GM23338 (cell line): ENCODE data around the gene FOXR1. TPM values are rescaled to one million over a fixed set of nuclear protein-coding genes. Genes with fewer than 3 reads are reported as not detected.

Experiments used
- ATAC-seq: fragments of 200-7000 bp; cut with Tn5 transposase; 3 replicates; pipeline ENCODE4 v1.9.1; 2020
- DNase-seq: peaks from one replicate; pipeline ENCODE4 v3.0.0-alpha.2; 2015; ENCODE audit warnings: low spot score
- H2AFZ ChIP-seq: fragments of 200-600 bp; sonication (generic); 2 replicates; pipeline ENCODE4 v1.8.0; 2016; ENCODE audit warnings: antibody characterized with exemption, mild to moderate bottlenecking, moderate library complexity
- H3F3A ChIP-seq: fragments of 200-600 bp; sonication (generic); replicated peaks from 2 replicates; pipeline ENCODE4 v1.8.0; 2017; ENCODE audit warnings: antibody characterized with exemption, mixed run types, low read depth
- H3K27ac ChIP-seq: fragments of 200-600 bp; sonication (generic); 2 replicates; pipeline ENCODE4 v1.6.1; 2016; ENCODE audit warnings: low read depth
- H3K27me3 ChIP-seq: fragments of 200-600 bp; sonication (generic); 2 replicates; pipeline ENCODE4 v1.8.0; 2016; ENCODE audit warnings: mild to moderate bottlenecking, mixed run types, moderate library complexity; ENCODE audit not compliant: insufficient read depth
- H3K36me3 ChIP-seq: fragments of 200-600 bp; sonication (generic); 2 replicates; pipeline ENCODE4 v1.8.0; 2016; ENCODE audit warnings: mild to moderate bottlenecking; ENCODE audit not compliant: insufficient read depth
- H3K4me1 ChIP-seq: fragments of 200-600 bp; sonication (generic); 2 replicates; pipeline ENCODE4 v1.8.0; 2016; ENCODE audit warnings: mild to moderate bottlenecking, moderate library complexity; ENCODE audit not compliant: insufficient read depth
- H3K4me2 ChIP-seq: fragments of 200-600 bp; sonication (generic); 2 replicates; pipeline ENCODE4 v1.7.1; 2017; ENCODE audit warnings: mixed run types
- H3K4me3 ChIP-seq: fragments of 200-600 bp; sonication (generic); 2 replicates; pipeline ENCODE4 v1.6.1; 2016; ENCODE audit warnings: mixed run types
- H3K79me2 ChIP-seq: fragments of 200-600 bp; sonication (generic); replicated peaks from 2 replicates; pipeline ENCODE4 v1.8.0; 2017; ENCODE audit warnings: mild to moderate bottlenecking; ENCODE audit not compliant: insufficient read depth
- H3K9me2 ChIP-seq: fragments of 200-600 bp; sonication (generic); 2 replicates; pipeline ENCODE4 v1.8.0; 2017; ENCODE audit not compliant: insufficient read depth
- H4K20me1 ChIP-seq: fragments of 200-600 bp; sonication (generic); replicated peaks from 2 replicates; pipeline ENCODE4 v1.8.0; 2017; ENCODE audit warnings: mild to moderate bottlenecking; ENCODE audit not compliant: insufficient read depth
- H3K27ac Mint-ChIP-seq: 2 replicates; pipeline ENCODE4 v1.8.0; 2020; ENCODE audit warnings: inconsistent platforms, mild to moderate bottlenecking, moderate library complexity, mixed read lengths
- H3K27me3 Mint-ChIP-seq: 3 replicates; pipeline ENCODE4 v1.8.0; 2022; ENCODE audit warnings: low read depth, mild to moderate bottlenecking, moderate library complexity, mixed read lengths, inconsistent platforms; ENCODE audit not compliant: insufficient read depth, poor library complexity
- H3K36me3 Mint-ChIP-seq: 3 replicates; pipeline ENCODE4 v1.8.0; 2021; ENCODE audit warnings: low read depth, mild to moderate bottlenecking, inconsistent platforms, moderate library complexity, mixed read lengths
- H3K4me1 Mint-ChIP-seq: 3 replicates; pipeline ENCODE4 v1.8.0; 2020; ENCODE audit warnings: mild to moderate bottlenecking, inconsistent platforms, mixed read lengths
- H3K4me3 Mint-ChIP-seq: 3 replicates; pipeline ENCODE4 v1.8.0; 2021; ENCODE audit warnings: moderate library complexity, mild to moderate bottlenecking, inconsistent platforms, mixed read lengths
- H3K9me3 Mint-ChIP-seq: 3 replicates; pipeline ENCODE4 v1.8.0; 2020; ENCODE audit warnings: moderate library complexity, mild to moderate bottlenecking, inconsistent platforms, mixed read lengths
- CREB1 ChIP-seq: fragments of 250-450 bp; sonication (Bioruptor Pico); IDR thresholded peaks from 2 replicates; pipeline ENCODE4 v1.5.0; 2020; ENCODE audit warnings: low read depth, mild to moderate bottlenecking, moderate library complexity
- EZH2 ChIP-seq: fragments of 200-600 bp; sonication (generic); IDR thresholded peaks from one replicate; pipeline ENCODE4 v1.8.0; 2017; ENCODE audit warnings: antibody characterized with exemption, mild to moderate bottlenecking, low read depth; ENCODE audit not compliant: unreplicated experiment
- EZH2phosphoT487 ChIP-seq: fragments of 200-600 bp; sonication (generic); IDR thresholded peaks from one replicate; pipeline ENCODE4 v1.8.1; 2018; ENCODE audit warnings: antibody characterized with exemption; ENCODE audit not compliant: unreplicated experiment
- JUNB ChIP-seq: IDR thresholded peaks from one replicate; pipeline ENCODE4 v1.6.1; 2016; ENCODE audit warnings: antibody characterized with exemption; ENCODE audit not compliant: unreplicated experiment
- NANOG ChIP-seq: IDR thresholded peaks from 2 replicates; pipeline ENCODE4 v1.6.1; 2016; ENCODE audit warnings: antibody characterized with exemption, borderline replicate concordance
- POLR2AphosphoS5 ChIP-seq: IDR thresholded peaks from 2 replicates; pipeline ENCODE4 v1.6.1; 2016; ENCODE audit warnings: antibody characterized with exemption, low read depth
- ZNF114 ChIP-seq: fragments of 250-450 bp; sonication (Bioruptor Pico); IDR thresholded peaks from 2 replicates; pipeline ENCODE4 v1.5.0; 2020; ENCODE audit warnings: mild to moderate bottlenecking, moderate library complexity
- polyA plus RNA-seq: library from polyadenylated mRNA; unstranded; fragments of >200 nt; fragmentation: Nextera tagmentation; extraction: Ambion mirVana; gene quantifications from 2 replicates; pipeline ENCODE4 v1.2.1, GENCODE V29; 2016
- total RNA-seq: library from RNA; depleted of rRNA; stranded (reverse); fragments of >200 nt; shearing (Covaris generic); gene quantifications from 2 replicates; pipeline ENCODE4 v1.2.3, GENCODE V29; 2014
- TF ChIP-seq, protein P1 (sequence below): IDR thresholded peaks from 2 replicates; pipeline ENCODE4 v1.6.1; 2016; ENCODE audit warnings: antibody characterized with exemption
- TF ChIP-seq, protein P2 (sequence below): IDR thresholded peaks from one replicate; pipeline ENCODE4 v1.6.1; 2018; ENCODE audit warnings: antibody characterized with exemption; ENCODE audit not compliant: unreplicated experiment
- TF ChIP-seq, protein P3 (sequence below), 2 experiments: fragments of 200-600 bp in 1 of 2; sonication (generic) in 1 of 2; conservative IDR thresholded peaks; 2 replicates each; pipeline versions ENCODE4 v1.5.1 to v1.6.1; 2016 to 2017; ENCODE audit warnings: antibody characterized with exemption in 2 of 2, low read depth in 2 of 2, mild to moderate bottlenecking in 2 of 2, moderate library complexity in 1 of 2

The FOXR1 gene
- total and polyA plus RNA-seq, 2 experiments from 2014 or later = not detected

DNA sequence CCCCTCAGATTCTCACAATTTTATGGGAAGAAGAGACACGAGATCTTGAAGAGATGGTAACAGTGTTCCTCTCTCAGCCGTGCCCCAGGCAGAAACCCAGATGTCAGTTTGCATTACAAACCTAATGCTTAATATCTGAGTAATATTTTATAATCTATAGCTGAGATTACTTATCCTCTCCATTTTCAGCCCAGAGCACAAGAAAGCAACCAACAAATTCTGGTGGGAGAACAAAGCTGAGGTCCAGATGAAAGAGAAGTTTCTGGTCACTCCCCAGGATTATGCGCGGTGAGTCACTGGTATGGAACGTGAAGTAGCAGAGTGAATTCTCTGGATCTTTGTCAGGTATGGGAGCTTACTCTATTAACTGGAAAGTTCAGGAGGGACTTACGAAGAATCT lies 27.3 kb downstream of the FOXR1 start (continued):
- no peak for TF ChIP-seq ZNF114 (CRISPR knock-in tag)

DNA sequence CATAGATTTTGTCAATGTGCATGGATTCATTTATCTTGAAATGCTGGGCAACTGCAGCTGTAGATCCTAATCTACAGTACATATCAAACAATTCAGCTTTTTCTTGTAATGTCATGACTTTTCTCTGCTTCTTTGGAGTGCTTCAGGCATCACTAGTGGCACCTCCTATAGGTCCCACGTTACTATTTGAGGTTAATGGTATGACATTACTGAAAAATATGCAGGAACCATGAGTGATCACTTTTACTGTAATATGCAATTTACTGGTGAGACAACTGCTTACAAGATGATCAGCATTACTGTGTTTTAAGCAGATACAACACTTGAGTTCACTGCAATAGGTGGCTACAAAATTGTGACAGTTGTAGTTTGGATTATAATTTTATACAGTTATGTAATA lies 29.3 kb downstream of the FOXR1 start:
- H3K27me3 Mint-ChIP-seq = peaks cover 4% of the 10 kb centered on the region
- peaks cover 6% of the 10 kb centered on the region; the same call in 1 of the 2 replicates for H4K20me1 ChIP-seq
- no peak for ATAC-seq

More for the DNA sequence above, 29.3 kb downstream of the FOXR1 start:
- Mint-ChIP-seq H3K4me3 (no peak overlapping the region), H3K4me1 (peaks cover 21% of the 10 kb centered on the region), H3K36me3 (peaks cover 63% of the 10 kb centered on the region), H3K9me3 (no peaks in the 10 kb centered on the region), H3K27ac (no peak overlapping the region)
- 0 out of 2 replicates have a peak, but pooled peaks cover 5% of the 10 kb centered on the region for H3F3A ChIP-seq
- TF ChIP-seq EZH2phosphoT487 = no peak
- TF ChIP-seq JUNB = no peak
- TF ChIP-seq POLR2AphosphoS5 = no peak
- TF ChIP-seq, protein P1, sequence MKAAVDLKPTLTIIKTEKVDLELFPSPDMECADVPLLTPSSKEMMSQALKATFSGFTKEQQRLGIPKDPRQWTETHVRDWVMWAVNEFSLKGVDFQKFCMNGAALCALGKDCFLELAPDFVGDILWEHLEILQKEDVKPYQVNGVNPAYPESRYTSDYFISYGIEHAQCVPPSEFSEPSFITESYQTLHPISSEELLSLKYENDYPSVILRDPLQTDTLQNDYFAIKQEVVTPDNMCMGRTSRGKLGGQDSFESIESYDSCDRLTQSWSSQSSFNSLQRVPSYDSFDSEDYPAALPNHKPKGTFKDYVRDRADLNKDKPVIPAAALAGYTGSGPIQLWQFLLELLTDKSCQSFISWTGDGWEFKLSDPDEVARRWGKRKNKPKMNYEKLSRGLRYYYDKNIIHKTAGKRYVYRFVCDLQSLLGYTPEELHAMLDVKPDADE = no peak
- TF ChIP-seq, protein P2, sequence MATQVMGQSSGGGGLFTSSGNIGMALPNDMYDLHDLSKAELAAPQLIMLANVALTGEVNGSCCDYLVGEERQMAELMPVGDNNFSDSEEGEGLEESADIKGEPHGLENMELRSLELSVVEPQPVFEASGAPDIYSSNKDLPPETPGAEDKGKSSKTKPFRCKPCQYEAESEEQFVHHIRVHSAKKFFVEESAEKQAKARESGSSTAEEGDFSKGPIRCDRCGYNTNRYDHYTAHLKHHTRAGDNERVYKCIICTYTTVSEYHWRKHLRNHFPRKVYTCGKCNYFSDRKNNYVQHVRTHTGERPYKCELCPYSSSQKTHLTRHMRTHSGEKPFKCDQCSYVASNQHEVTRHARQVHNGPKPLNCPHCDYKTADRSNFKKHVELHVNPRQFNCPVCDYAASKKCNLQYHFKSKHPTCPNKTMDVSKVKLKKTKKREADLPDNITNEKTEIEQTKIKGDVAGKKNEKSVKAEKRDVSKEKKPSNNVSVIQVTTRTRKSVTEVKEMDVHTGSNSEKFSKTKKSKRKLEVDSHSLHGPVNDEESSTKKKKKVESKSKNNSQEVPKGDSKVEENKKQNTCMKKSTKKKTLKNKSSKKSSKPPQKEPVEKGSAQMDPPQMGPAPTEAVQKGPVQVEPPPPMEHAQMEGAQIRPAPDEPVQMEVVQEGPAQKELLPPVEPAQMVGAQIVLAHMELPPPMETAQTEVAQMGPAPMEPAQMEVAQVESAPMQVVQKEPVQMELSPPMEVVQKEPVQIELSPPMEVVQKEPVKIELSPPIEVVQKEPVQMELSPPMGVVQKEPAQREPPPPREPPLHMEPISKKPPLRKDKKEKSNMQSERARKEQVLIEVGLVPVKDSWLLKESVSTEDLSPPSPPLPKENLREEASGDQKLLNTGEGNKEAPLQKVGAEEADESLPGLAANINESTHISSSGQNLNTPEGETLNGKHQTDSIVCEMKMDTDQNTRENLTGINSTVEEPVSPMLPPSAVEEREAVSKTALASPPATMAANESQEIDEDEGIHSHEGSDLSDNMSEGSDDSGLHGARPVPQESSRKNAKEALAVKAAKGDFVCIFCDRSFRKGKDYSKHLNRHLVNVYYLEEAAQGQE = no peak
- TF ChIP-seq EZH2 = no peak
- TF ChIP-seq CREB1 = no peak
- TF ChIP-seq, protein P3, sequence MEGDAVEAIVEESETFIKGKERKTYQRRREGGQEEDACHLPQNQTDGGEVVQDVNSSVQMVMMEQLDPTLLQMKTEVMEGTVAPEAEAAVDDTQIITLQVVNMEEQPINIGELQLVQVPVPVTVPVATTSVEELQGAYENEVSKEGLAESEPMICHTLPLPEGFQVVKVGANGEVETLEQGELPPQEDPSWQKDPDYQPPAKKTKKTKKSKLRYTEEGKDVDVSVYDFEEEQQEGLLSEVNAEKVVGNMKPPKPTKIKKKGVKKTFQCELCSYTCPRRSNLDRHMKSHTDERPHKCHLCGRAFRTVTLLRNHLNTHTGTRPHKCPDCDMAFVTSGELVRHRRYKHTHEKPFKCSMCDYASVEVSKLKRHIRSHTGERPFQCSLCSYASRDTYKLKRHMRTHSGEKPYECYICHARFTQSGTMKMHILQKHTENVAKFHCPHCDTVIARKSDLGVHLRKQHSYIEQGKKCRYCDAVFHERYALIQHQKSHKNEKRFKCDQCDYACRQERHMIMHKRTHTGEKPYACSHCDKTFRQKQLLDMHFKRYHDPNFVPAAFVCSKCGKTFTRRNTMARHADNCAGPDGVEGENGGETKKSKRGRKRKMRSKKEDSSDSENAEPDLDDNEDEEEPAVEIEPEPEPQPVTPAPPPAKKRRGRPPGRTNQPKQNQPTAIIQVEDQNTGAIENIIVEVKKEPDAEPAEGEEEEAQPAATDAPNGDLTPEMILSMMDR (conservative IDR thresholded peaks at IDR 0.05; ENCODE audit: low read depth in 2 of 2) = no peak
- no peak for TF ChIP-seq NANOG
- H3K36me3 ChIP-seq = peaks cover 22% of the 10 kb centered on the region
- H3K27ac ChIP-seq = no peak overlapping the region
- H3K79me2 ChIP-seq = peaks cover 56% of the 10 kb centered on the region
- H3K4me3 ChIP-seq = no peak overlapping the region
- peaks cover 16% of the 10 kb centered on the region; the same call in 1 of the 2 replicates for H3K4me1 ChIP-seq
- no peak overlapping the region for H2AFZ ChIP-seq
- H3K27me3 ChIP-seq = no peaks in the 10 kb centered on the region
- H3K9me2 ChIP-seq = 0 out of 2 replicates have a peak, but pooled peaks cover 4% of the 10 kb centered on the region
- no peak for DNase-seq
- no peak overlapping the region for H3K4me2 ChIP-seq
